SK-N-SH (cell line): Measurements from ENCODE around the gene WDR77. TPM values are rescaled to one million over a fixed set of nuclear protein-coding genes. Genes with fewer than 3 reads are reported as not detected.

Experiments used
- CTCF ChIA-PET: fragments of 300-600, 350-600 bp; formaldehyde crosslinking; extraction: SDS; loops from one replicate; lab custom pipeline; 2021; lab: Yijun Ruan, JAX
- POLR2A ChIA-PET: fragments of 350-600 bp; sonication (Branson Sonifier 250); formaldehyde crosslinking; extraction: SDS; loops from one replicate; lab custom pipeline; 2020; ENCODE audit warnings: antibody characterized with exemption, inconsistent platforms; lab: Yijun Ruan, JAX
- DNase-seq: peaks from one replicate; pipeline ENCODE4 v3.0.0; 2012
- H2AFZ ChIP-seq: fragments of 200-600 bp; sonication (generic); 2 replicates; pipeline ENCODE4 v1.8.1; 2016; ENCODE audit warnings: antibody characterized with exemption, mild to moderate bottlenecking, low read depth
- H3F3A ChIP-seq: fragments of 200-600 bp; sonication (generic); replicated peaks from 2 replicates; pipeline ENCODE3; 2016; ENCODE audit warnings: antibody characterized with exemption, mild to moderate bottlenecking; ENCODE audit not compliant: insufficient read depth
- H3K27ac ChIP-seq, 2 experiments: fragments of 200-500 bp in 1 of 2; fragments of 200-600 bp in 1 of 2; sonication (Bioruptor generic) in 1 of 2; sonication (generic), shearing (Covaris generic) in 1 of 2; 2 replicates each; pipeline versions ENCODE4 v1.5.1 to v1.6.1; 2014 to 2016; ENCODE audit warnings: low read depth in 2 of 2, inconsistent platforms in 1 of 2, low read length in 1 of 2, mild to moderate bottlenecking in 1 of 2, mixed read lengths in 1 of 2
- H3K27me3 ChIP-seq: fragments of 200-600 bp; sonication (generic), shearing (Covaris generic); 2 replicates; pipeline ENCODE4 v1.6.1; 2016; ENCODE audit warnings: mixed run types; ENCODE audit not compliant: insufficient read depth
- H3K36me3 ChIP-seq, 2 experiments: fragments of 200-500 bp in 1 of 2; fragments of 200-600 bp in 1 of 2; sonication (Bioruptor generic) in 1 of 2; sonication (generic) in 1 of 2; replicated peaks in 1 of 2; 2 replicates each; pipeline versions ENCODE3 to v1.5.1; 2014 to 2016; ENCODE audit warnings: low read length in 1 of 2, mild to moderate bottlenecking in 1 of 2; ENCODE audit not compliant: insufficient read depth in 2 of 2, control insufficient read depth in 1 of 2
- H3K4me1 ChIP-seq, 2 experiments: fragments of 200-500 bp in 1 of 2; fragments of 200-600 bp in 1 of 2; sonication (Bioruptor generic) in 1 of 2; sonication (generic), shearing (Covaris generic) in 1 of 2; 2 replicates each; pipeline versions ENCODE4 v1.5.1 to v1.6.1; 2014 to 2016; ENCODE audit warnings: low read depth in 1 of 2, low read length in 1 of 2, mixed run types in 1 of 2; ENCODE audit not compliant: insufficient read depth in 2 of 2, control insufficient read depth in 1 of 2
- H3K4me2 ChIP-seq: fragments of 200-600 bp; sonication (generic), shearing (Covaris generic); 2 replicates; pipeline ENCODE4 v1.6.1; 2017; ENCODE audit warnings: mixed run types
- H3K4me3 ChIP-seq, 2 experiments: fragments of 200-500 bp in 1 of 2; fragments of 200-600 bp in 1 of 2; sonication (Bioruptor generic) in 1 of 2; sonication (generic), shearing (Covaris generic) in 1 of 2; 2 replicates each; pipeline versions ENCODE4 v1.5.1 to v1.8.1; 2014 to 2016; ENCODE audit warnings: low read depth in 2 of 2, inconsistent platforms in 1 of 2, low read length in 1 of 2, mild to moderate bottlenecking in 1 of 2, mixed read lengths in 1 of 2, moderate library complexity in 1 of 2
- H3K79me2 ChIP-seq: fragments of 200-600 bp; sonication (generic); 2 replicates; pipeline ENCODE4 v1.8.1; 2017; ENCODE audit warnings: mild to moderate bottlenecking; ENCODE audit not compliant: insufficient read depth
- H3K9ac ChIP-seq: fragments of 200-600 bp; sonication (generic); 2 replicates; pipeline ENCODE4 v1.6.1; 2017; ENCODE audit warnings: mixed run types
- H3K9me2 ChIP-seq: fragments of 200-600 bp; sonication (generic); 2 replicates; pipeline ENCODE4 v1.6.1; 2017; ENCODE audit warnings: mixed run types
- H3K9me3 ChIP-seq: fragments of 200-600 bp; sonication (generic); 2 replicates; pipeline ENCODE4 v1.6.1; 2017; ENCODE audit warnings: mixed run types, mild to moderate bottlenecking, moderate library complexity
- H4K20me1 ChIP-seq: fragments of 200-600 bp; sonication (generic); 2 replicates; pipeline ENCODE4 v1.6.1; 2017; ENCODE audit warnings: mild to moderate bottlenecking, mixed run types; ENCODE audit not compliant: insufficient read depth
- CHD2 ChIP-seq: fragments of 150-350 bp; IDR thresholded peaks from 2 replicates; pipeline ENCODE4 v1.6.1; 2018; ENCODE audit warnings: low read length; ENCODE audit not compliant: partially characterized antibody
- CTCF ChIP-seq: fragments of 200-600 bp; sonication (generic); IDR thresholded peaks from 2 replicates; pipeline ENCODE4 v1.6.1; 2017; ENCODE audit warnings: antibody characterized with exemption, mild to moderate bottlenecking, moderate library complexity
- FOSL2 ChIP-seq: IDR thresholded peaks from 2 replicates; pipeline ENCODE4 v1.4.0; 2012; ENCODE audit warnings: low read depth, mild to moderate bottlenecking, moderate library complexity, borderline replicate concordance
- GABPA ChIP-seq: IDR thresholded peaks from 2 replicates; pipeline ENCODE4 v1.4.0; 2012; ENCODE audit warnings: low read depth, mild to moderate bottlenecking
- NFIC ChIP-seq: IDR thresholded peaks from 2 replicates; pipeline ENCODE4 v1.4.0; 2012; ENCODE audit warnings: borderline replicate concordance
- NRF1 ChIP-seq: IDR thresholded peaks from 2 replicates; pipeline ENCODE4 v1.6.1; 2012; ENCODE audit warnings: low read depth, mild to moderate bottlenecking, low read length
- REST ChIP-seq: IDR thresholded peaks from 2 replicates; pipeline ENCODE4 v1.6.1; 2012; ENCODE audit warnings: mild to moderate bottlenecking, low read depth, low read length, moderate library complexity
- RXRA ChIP-seq: IDR thresholded peaks from 2 replicates; pipeline ENCODE4 v1.4.0; 2012; ENCODE audit warnings: low read depth, mild to moderate bottlenecking, borderline replicate concordance
- SIN3A ChIP-seq: IDR thresholded peaks from 2 replicates; pipeline ENCODE4 v1.6.1; 2012; ENCODE audit warnings: low read depth, mild to moderate bottlenecking, low read length, moderate library complexity, borderline replicate concordance
- SMC3 ChIP-seq: IDR thresholded peaks from 2 replicates; pipeline ENCODE4 v1.6.1; 2012; ENCODE audit warnings: low read depth, low read length, improper control_type of control experiment
- TAF1 ChIP-seq: IDR thresholded peaks from 2 replicates; pipeline ENCODE4 v1.6.1; 2012; ENCODE audit warnings: low read depth, mild to moderate bottlenecking, low read length, moderate library complexity, borderline replicate concordance
- TEAD4 ChIP-seq: IDR thresholded peaks from 2 replicates; pipeline ENCODE4 v1.4.0; 2012; ENCODE audit warnings: mild to moderate bottlenecking, borderline replicate concordance; ENCODE audit not compliant: insufficient read depth
- YY1 ChIP-seq: IDR thresholded peaks from 2 replicates; pipeline ENCODE4 v1.4.0; 2012; ENCODE audit warnings: low read depth, mild to moderate bottlenecking
- WGBS: methylation state at CpG from one replicate; pipeline ENCODE4 v1.1.6; 2017; ENCODE audit warnings: low lambda C conversion rate; 5-methylcytosine and 5-hydroxymethylcytosine counted together
- polyA plus RNA-seq, 3 experiments: library from polyadenylated mRNA; depleted of rRNA; stranded (reverse); fragments of >200 nt; gene quantifications; 2 replicates each; pipeline ENCODE4 v1.2.3, GENCODE V29; 2012
- TF ChIP-seq, protein P1 (sequence below): IDR thresholded peaks from 2 replicates; pipeline ENCODE4 v1.4.0; 2012; ENCODE audit warnings: low read depth

Gene WDR77
- polyA plus RNA-seq, 1 of the 3 experiments (the other 2 are of a cell fraction) = 97.1 TPM

DNA sequence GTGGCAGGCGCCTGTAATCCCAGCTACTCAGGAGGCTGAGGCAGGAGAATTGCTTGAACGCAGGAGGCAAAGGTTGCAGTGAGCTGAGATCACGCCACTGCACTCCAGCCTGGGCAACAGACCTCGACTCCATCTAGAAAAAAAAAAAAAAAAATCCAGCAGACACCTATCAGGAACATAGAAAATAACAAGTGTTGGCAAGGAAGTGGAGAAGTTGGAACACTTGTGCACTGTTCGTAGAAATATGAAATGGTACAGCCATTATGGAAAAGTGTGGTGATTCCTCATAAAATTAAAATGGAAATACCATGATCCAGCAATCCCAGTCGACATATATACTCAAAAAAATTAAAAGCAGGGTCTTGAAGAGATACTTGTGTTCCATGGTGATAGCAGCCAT is 12.7 kb upstream of the WDR77 start:
- H3K4me2 ChIP-seq = no peak overlapping the region
- peaks cover 14% of the 10 kb centered on the region for H3F3A ChIP-seq
- TF ChIP-seq YY1 (no peak), NRF1 (no peak), SMC3 (no peak), SIN3A (no peak), TAF1 (no peak), GABPA (no peak), CHD2 (no peak)
- TF ChIP-seq, protein P1, sequence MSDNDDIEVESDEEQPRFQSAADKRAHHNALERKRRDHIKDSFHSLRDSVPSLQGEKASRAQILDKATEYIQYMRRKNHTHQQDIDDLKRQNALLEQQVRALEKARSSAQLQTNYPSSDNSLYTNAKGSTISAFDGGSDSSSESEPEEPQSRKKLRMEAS = no peak
- TF ChIP-seq, all 33 proteins: peak for 0
- 88% methylated on average over 6 of the region's 6 CpGs for WGBS
- H3K27me3 ChIP-seq = no peaks in the 10 kb centered on the region
- H3K36me3 ChIP-seq = peaks cover 55 to 67% of the 10 kb centered on the region in 2 experiments
- no peaks in the 10 kb centered on the region for H3K9me3 ChIP-seq
- H2AFZ ChIP-seq = no peak overlapping the region
- no peak overlapping the region for H3K27ac ChIP-seq
- H3K4me1 ChIP-seq = peaks cover 0 to 8% of the 10 kb centered on the region in 2 experiments; a peak in 1 of 4 replicates
- H3K9me2 ChIP-seq = no peaks in the 10 kb centered on the region
- no peak overlapping the region for H3K9ac ChIP-seq
- CTCF ChIA-PET = interaction anchor here (0.6 to 2.1 kb wide), 3 partner anchors 9 to 186 kb away, joined by 3 to 5 read pairs (median 3); no protein-coding TSS in a partner anchor
- H3K79me2 ChIP-seq = no peaks in the 10 kb centered on the region
- H4K20me1 ChIP-seq = no peaks in the 10 kb centered on the region
- no peak overlapping the region for H3K4me3 ChIP-seq
- POLR2A ChIA-PET = no interaction called here
- DNase-seq = no peak

GRCh38 chr1:111455642-111456031 is 6.6 kb upstream of the WDR77 start:
- peaks cover 81 to 84% of the 10 kb centered on the region in 2 experiments for H3K36me3 ChIP-seq
- H3K27ac ChIP-seq = no peak overlapping the region; a peak in 1 of 4 replicates
- H3K9me2 ChIP-seq = no peaks in the 10 kb centered on the region
- CTCF ChIA-PET = no interaction called here
- no peak for DNase-seq
- no peaks in the 10 kb centered on the region for H3K27me3 ChIP-seq
- POLR2A ChIA-PET = no interaction called here
- H3K9ac ChIP-seq = no peak overlapping the region
- TF ChIP-seq RXRA = no peak
- no peak for TF ChIP-seq SIN3A
- no peak overlapping the region for H3K4me2 ChIP-seq
- no peak overlapping the region for H2AFZ ChIP-seq
- H3K79me2 ChIP-seq = peaks cover 43% of the 10 kb centered on the region
- H3F3A ChIP-seq = no peaks in the 10 kb centered on the region
- no peaks in the 10 kb centered on the region for H3K9me3 ChIP-seq
- H3K4me1 ChIP-seq = peaks cover 0 to 5% of the 10 kb centered on the region in 2 experiments; a peak in 2 of 4 replicates
- no peak overlapping the region for H3K4me3 ChIP-seq
- 94% methylated on average over 3 of the region's 3 CpGs for WGBS
- no peaks in the 10 kb centered on the region for H4K20me1 ChIP-seq

- 91% methylated on average over 5 of the region's 5 CpGs for WGBS
- no peak for DNase-seq
- no peak overlapping the region for H3K9ac ChIP-seq
- no peaks in the 10 kb centered on the region for H3K27me3 ChIP-seq
- H3K9me3 ChIP-seq = no peaks in the 10 kb centered on the region
- H3K4me3 ChIP-seq = no peak overlapping the region
- peaks cover 49% of the 10 kb centered on the region for H3K79me2 ChIP-seq
- H3K4me1 ChIP-seq = peaks cover 4 to 5% of the 10 kb centered on the region in 2 experiments; a peak in 3 of 4 replicates
- H3F3A ChIP-seq = no peaks in the 10 kb centered on the region
- no peak overlapping the region for H2AFZ ChIP-seq
- peaks cover 78 to 79% of the 10 kb centered on the region in 2 experiments for H3K36me3 ChIP-seq
- ChIA-PET POLR2A (no interaction called here), CTCF (no interaction called here)
- H3K4me2 ChIP-seq = no peak overlapping the region
- no peaks in the 10 kb centered on the region for H4K20me1 ChIP-seq
- no peaks in the 10 kb centered on the region for H3K9me2 ChIP-seq
- H3K27ac ChIP-seq = no peak overlapping the region
- TF ChIP-seq CTCF = no peak
- TF ChIP-seq, protein P1 = no peak
- TF ChIP-seq TEAD4 = no peak
- TF ChIP-seq SMC3 = no peak
- TF ChIP-seq REST = no peak
- TF ChIP-seq FOSL2 = no peak
- TF ChIP-seq NFIC = no peak
Measured at GRCh38 chr1:111454859-111455641, 6.0 kb upstream of the WDR77 start.
